Spinal cord (tissue), 10 donors: ENCODE measurements around the gene P4HA2. TPM values are rescaled to one million over a fixed set of nuclear protein-coding genes. Genes with fewer than 3 reads are reported as not detected.
A peak's percentile ranks its signal among the peaks of the same experiment; 100 is the strongest.

Experiments used
- DNase-seq, 6 donors: peaks; one replicate each; pipeline versions ENCODE4 v3.0.0 to v3.0.0-alpha.2; 2013 to 2015; ENCODE audit warnings: low spot score in 6 of 6, low read depth in 4 of 6
- H3K27ac ChIP-seq: one replicate; pipeline ENCODE4 v1.5.1; 2013; ENCODE audit warnings: low read depth, low read length, control low read depth
- H3K27me3 ChIP-seq: one replicate; pipeline ENCODE4 v1.6.1; 2013; ENCODE audit warnings: low read length; ENCODE audit not compliant: control insufficient read depth, insufficient read depth
- H3K36me3 ChIP-seq: one replicate; pipeline ENCODE4 v1.6.1; 2013; ENCODE audit warnings: low read length; ENCODE audit not compliant: control insufficient read depth, insufficient read depth
- H3K4me1 ChIP-seq: one replicate; pipeline ENCODE4 v1.6.1; 2013; ENCODE audit warnings: low read length; ENCODE audit not compliant: control insufficient read depth, insufficient read depth
- H3K4me3 ChIP-seq: one replicate; pipeline ENCODE4 v1.5.1; 2013; ENCODE audit warnings: low read depth, low read length, control low read depth
- H3K9me3 ChIP-seq: one replicate; pipeline ENCODE4 v1.6.1; 2013; ENCODE audit warnings: low read length; ENCODE audit not compliant: control insufficient read depth, insufficient read depth
- WGBS: methylation state at CpG from one replicate; pipeline ENCODE4 v1.1.5; 2013; ENCODE audit warnings: missing lambda C conversion rate; ENCODE audit not compliant: insufficient coverage; 5-methylcytosine and 5-hydroxymethylcytosine counted together
- polyA plus RNA-seq, 2 donors: library from polyadenylated mRNA; unstranded; fragments of 120-200 nt; gene quantifications; one replicate each; pipeline ENCODE4 v1.2.1, GENCODE V29; 2013; ENCODE audit not compliant: insufficient read length in 2 of 2
- total RNA-seq, 2 donors: library from RNA; depleted of rRNA in 1 of 2; stranded (reverse); fragments of 120-200 nt in 1 of 2; fragments of >200 nt in 1 of 2; gene quantifications; one replicate each; pipeline versions ENCODE4 v1.2.3 to v1.2.4, GENCODE V29; 2013 to 2014
- donor health status: healthy.

The P4HA2 gene
- total and polyA plus RNA-seq, 4 donors, result 11.2 to 44.1 (median 22.2) TPM

DNA sequence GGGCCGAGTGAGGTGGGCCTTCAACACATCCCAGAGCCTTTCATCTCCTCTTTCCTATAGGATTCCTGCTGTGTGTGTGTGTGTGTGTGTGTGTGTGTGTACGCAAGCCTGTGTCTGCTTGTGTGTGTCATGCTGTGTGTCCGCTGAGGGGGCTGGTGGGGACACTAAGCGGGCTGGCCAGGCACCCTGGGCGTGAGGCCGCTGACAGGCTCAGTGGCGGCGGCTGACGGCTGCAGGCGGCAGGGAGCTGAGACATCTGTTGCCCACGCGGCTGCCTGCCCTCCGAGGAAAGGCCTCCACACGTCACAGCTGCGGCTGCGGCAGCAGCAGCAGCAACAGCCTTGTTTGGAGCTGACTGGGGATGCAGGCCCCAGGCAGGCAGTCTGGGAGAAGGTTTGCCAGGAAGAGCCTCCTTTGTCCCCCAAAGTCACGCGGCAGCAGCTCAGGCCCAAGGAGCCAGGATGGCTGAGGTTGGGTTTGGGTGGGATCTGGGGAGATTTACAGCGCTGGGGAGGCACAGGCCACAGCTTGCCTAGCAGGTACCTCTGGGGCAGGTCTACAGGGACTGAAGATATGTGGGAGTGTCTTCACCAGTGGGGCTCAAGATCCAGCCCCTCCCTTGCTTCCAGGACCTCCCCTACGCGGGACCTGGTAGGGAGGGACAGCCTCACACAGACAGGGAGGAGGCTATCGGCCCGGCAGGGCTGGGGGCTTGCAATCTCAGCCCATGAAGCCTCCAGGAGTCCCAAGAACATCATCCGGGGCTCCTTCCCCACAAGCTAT lies 31.6 kb upstream of the P4HA2 start:
- no peaks in the 10 kb centered on the region for H3K9me3 ChIP-seq
- H3K27ac ChIP-seq, result peak overlapping the region; percentile 89
- peaks cover 22% of the 10 kb centered on the region for H3K36me3 ChIP-seq
- peak in 3 of 6 donors; percentile 36 to 85 (median 83) for DNase-seq
- peaks cover 13% of the 10 kb centered on the region for H3K27me3 ChIP-seq
- H3K4me3 ChIP-seq, result peak overlapping the region; percentile 79
- peaks cover 71% of the 10 kb centered on the region for H3K4me1 ChIP-seq
- 21% methylated on average over 22 of the region's 24 CpGs for WGBS

DNA sequence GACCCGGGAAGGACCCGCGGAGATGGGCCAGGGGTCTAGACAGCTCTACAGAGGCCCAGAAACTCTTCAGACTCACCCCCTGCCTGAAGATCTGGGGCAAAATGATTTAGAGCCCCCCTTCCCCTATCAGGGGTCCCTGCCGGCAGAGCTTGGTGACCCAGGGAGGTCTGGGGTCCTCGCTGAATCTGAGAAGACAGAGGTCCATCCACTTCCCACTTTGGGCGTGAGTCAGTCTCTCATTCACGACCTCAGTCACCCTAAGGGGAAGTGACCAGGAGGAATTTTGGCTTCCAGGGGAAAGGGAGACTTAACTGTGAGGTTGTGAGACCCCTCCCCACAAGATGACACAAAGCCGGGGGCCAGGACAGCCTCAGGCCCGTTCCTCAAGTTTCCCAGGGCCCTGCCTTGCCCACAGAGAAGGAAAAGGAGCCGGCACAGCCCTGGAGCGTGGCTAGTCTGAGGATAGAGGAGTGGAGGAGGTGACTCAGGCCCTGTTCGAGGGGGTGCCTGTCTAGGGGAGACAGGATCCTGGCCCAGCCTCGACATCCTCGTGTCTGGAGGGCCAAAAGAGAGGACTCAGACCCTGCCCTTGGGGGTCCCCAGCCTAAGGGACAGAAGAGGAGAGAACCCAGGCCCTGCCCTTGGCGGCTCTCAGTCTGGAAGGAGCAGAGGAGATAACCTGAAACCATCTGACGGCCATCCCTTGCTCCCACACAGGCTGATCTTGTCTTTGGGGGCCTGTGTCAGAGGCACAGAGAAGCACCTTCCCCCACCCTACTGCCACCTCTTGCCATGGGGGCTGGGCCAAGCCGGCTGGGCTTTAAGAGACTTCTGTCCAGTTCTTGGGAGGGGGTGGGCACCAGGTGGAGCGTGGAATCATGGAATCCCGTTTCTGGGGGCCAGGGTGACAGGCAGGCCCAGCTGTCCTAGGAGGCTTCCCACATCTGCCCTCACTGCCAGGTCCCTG lies 30.7 kb upstream of the P4HA2 start:
- peaks cover 68% of the 10 kb centered on the region for H3K4me1 ChIP-seq
- no peak for DNase-seq

DNA sequence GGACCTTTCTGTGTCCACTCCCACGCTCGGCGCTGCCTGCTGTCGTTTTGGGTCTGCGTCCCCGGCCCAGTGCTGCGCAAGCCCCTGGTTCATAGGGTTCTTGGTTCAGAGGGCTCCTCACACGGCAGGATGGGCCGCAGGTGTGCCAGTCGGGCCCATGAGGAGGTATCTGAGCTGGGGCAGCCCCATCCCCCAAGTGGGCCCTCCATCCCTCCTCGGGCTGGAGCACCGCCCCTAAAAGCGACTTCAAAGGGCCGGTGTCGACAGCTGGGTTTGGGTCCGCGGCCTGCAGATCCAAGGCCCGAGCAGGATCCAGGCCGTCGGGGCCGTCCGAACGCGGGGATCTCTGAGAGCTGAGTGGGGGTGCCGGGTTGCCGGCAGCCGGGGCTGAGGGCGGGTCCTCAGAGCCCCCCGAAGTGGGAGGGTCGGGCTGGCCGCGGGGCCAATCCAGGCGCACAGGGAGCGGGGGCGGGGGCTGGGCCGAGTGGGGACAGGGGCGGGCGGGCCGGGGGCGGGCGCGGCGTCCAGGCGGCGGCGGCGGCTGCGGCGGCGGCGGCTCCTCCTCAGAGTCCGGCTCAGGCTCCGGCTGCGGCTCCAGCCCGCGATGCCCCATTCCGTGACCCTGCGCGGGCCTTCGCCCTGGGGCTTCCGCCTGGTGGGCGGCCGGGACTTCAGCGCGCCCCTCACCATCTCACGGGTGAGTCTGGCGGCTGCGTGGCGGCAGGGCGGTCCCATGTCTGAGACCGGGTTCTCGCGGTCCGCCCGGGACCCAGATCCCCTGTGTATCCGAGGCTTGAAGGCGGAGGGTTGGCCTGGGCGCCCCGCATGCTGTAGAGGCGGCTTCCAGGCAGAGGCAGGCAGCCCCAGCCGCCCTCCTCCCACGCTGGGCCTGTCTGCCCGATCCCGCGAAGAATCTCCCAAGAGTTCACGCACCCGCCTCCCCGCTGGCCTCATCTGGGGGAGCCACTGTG lies 29.8 kb upstream of the P4HA2 start, which contains the start of gene PDLIM4:
Gene PDLIM4, plus strand, starts transcription at position 566 of the 971 bp plus-strand sequence. Its CDS starts 39 bp downstream, at position 605.
- no peaks in the 10 kb centered on the region for H3K9me3 ChIP-seq
- peak within 1 kb of the TSS; percentile 79 for H3K4me3 ChIP-seq
- WGBS, result 11% methylated on average over 86 of the region's 88 CpGs
- peak within 1 kb of the TSS; percentile 89 for H3K27ac ChIP-seq
- H3K27me3 ChIP-seq, result peaks cover 13% of the 10 kb centered on the region
- peak in 3 of 6 donors; percentile 46 to 88 (median 76) for DNase-seq
- peaks cover 6% of the 10 kb centered on the region for H3K36me3 ChIP-seq
- peaks cover 63% of the 10 kb centered on the region for H3K4me1 ChIP-seq

More for the DNA sequence above, 30.7 kb upstream of the P4HA2 start:
- no peaks in the 10 kb centered on the region for H3K9me3 ChIP-seq
- H3K27me3 ChIP-seq, result peaks cover 13% of the 10 kb centered on the region
- H3K36me3 ChIP-seq, result peaks cover 15% of the 10 kb centered on the region
- H3K4me3 ChIP-seq, result peak overlapping the region; percentile 79
- H3K27ac ChIP-seq, result peak overlapping the region; percentile 89
- WGBS, result 56% methylated on average over 13 of the region's 19 CpGs

DNA sequence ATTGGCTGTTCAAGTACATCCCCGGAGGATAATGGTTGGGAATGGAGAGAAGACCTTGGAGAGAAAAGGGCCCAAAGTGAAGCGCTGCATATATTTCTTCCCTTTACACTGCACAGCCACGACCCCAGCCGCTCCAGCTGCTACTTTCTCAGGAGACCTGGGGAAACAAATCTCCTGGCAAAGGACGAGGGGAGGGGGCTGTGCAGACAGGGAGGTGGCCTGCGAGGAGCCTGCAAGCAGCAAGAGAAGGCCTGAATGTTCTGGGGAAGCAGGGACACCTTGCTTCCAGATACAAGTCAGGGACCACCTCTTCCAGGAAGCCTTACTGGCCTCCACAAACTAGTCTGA lies 29.1 kb upstream of the P4HA2 start:
- peaks cover 4% of the 10 kb centered on the region for H3K36me3 ChIP-seq
- peaks cover 13% of the 10 kb centered on the region for H3K27me3 ChIP-seq
- H3K4me3 ChIP-seq, result peak overlapping the region; percentile 79
- peaks cover 58% of the 10 kb centered on the region for H3K4me1 ChIP-seq
- DNase-seq, result no peak
- no peaks in the 10 kb centered on the region for H3K9me3 ChIP-seq
- H3K27ac ChIP-seq, result peak overlapping the region; percentile 75
- WGBS, result 100% methylated on average over 1 of the region's 6 CpGs

DNA sequence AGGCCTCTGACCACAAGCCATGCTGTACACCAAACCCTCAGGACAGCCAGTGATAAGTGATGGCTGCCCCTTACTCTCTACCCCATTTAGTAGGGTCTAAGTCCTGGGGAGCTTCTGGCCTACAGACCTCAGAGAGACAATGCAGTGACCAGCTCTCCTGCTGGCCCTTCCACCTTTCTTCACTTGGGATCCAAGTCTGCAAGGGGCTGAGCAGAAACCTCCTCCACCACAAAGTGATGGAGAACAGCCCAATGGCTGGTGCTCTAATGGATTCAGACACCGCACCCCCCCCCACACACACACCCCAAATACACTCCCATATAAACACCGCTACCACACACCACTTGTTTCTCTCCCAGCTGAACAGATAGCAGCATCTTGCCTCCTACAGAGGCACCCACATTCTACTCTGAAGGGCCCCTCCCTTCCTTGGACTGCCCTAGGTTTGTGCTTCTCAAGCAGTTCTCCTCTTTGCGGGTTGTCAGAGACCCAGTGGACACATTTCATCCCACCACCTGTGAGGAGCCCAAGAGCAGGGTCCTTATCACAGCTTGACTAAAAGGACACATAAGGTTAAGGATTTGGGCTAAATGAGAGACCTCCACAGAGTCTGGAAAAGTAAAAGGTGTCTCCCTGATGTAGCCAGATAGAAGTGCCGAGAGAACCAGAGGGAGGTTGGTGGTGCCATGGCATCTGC lies 28.6 kb upstream of the P4HA2 start:
- no peak for DNase-seq

DNA sequence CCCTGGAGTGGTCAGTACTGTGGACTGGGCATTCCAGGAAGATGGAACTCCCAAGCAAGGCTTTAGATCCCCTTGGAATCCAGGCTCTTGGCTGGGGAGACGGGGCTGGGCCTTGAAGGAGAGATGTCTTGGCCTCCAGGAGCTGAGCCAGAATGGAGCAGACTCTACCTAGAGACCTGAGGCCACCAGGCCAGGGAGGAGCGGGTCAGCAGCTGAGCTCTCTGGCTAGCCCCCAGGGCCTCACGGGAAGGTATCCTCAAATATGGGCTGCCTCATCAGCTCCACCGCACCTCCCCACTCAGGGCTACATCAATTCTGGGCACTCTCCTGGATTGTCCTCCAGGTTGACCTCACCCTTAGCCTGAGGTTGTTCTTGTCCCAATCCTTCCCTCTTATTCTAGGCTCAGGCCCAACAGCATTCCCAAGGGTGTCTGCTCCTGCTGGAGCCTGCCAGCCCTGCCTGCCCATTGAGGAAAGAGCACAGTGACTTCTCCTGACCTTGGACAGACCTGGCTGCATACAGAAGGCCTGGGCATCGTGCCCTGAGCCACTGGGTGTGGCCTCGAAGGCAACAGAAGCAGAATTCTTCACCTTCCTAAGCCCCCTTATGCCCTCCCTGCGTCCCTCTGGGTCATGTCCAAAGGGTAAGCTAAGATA lies 26.8 kb upstream of the P4HA2 start:
- peaks cover 36% of the 10 kb centered on the region for H3K4me1 ChIP-seq
- H3K27ac ChIP-seq, result no peak overlapping the region
- no peaks in the 10 kb centered on the region for H3K9me3 ChIP-seq
- 58% methylated on average over 5 of the region's 7 CpGs for WGBS
- no peak for DNase-seq
- H3K27me3 ChIP-seq, result peaks cover 13% of the 10 kb centered on the region
- H3K4me3 ChIP-seq, result no peak overlapping the region
- peaks cover 4% of the 10 kb centered on the region for H3K36me3 ChIP-seq

More for the DNA sequence above, 28.6 kb upstream of the P4HA2 start:
- peaks cover 53% of the 10 kb centered on the region for H3K4me1 ChIP-seq
- H3K27ac ChIP-seq, result no peak overlapping the region
- H3K4me3 ChIP-seq, result no peak overlapping the region
- peaks cover 4% of the 10 kb centered on the region for H3K36me3 ChIP-seq
- peaks cover 13% of the 10 kb centered on the region for H3K27me3 ChIP-seq
- H3K9me3 ChIP-seq, result no peaks in the 10 kb centered on the region
- WGBS, result 100% methylated on average over 3 of the region's 4 CpGs

DNA sequence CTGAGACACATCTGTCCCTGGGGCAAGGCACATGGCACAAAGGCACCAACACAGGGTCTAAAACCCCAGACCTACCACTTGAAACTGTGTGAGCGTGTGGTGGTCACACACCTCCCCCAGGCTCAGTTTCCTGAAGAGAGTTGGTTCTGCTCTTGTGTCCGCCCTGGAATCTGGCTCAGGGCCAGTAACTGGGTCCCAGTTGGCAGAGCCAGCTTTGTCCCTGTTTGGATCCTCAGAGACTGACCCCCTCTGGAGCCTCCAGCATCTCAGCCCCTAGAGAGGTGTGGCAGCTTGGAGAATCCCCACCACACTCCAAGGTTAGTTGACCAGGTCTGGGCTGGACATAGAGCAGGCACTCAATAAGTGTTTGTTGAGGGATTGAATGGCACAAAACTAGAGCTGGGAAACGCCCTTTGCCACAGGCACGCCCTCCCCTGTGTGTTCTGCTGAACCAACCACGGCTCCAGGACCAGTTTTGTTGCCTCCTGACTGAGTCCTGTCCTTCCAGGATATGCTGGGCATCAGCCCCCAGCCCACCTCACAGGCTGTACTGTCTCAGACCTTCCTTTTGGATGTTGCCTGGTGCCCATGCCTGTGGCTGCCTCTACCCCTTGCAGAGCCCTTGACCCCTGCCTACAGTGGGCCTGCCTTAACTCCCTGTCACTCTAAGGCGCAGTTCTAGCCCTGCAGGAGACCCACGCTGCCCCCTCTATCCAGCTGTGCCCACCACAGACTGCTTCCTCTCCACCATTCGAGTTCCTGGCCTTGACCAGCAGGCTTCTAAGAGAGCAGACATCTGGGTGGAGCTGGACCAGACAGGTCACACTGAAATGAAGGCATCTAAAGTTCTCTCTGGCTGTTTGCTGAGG lies 26.0 kb upstream of the P4HA2 start:
- 88% methylated on average over 8 of the region's 8 CpGs for WGBS
- no peak for DNase-seq
- no peak overlapping the region for H3K27ac ChIP-seq
- no peak overlapping the region for H3K4me3 ChIP-seq
- H3K27me3 ChIP-seq, result peaks cover 13% of the 10 kb centered on the region
- no peaks in the 10 kb centered on the region for H3K9me3 ChIP-seq
- H3K4me1 ChIP-seq, result peaks cover 28% of the 10 kb centered on the region
- H3K36me3 ChIP-seq, result no peaks in the 10 kb centered on the region
